ENCODE data around the gene HOXD1. TPM values are rescaled to one million over a fixed set of nuclear protein-coding genes. Genes with fewer than 3 reads are reported as not detected.

HOXD1 gene
- total and polyA plus RNA-seq, 2 experiments from 2014 or later: not detected

DNA sequence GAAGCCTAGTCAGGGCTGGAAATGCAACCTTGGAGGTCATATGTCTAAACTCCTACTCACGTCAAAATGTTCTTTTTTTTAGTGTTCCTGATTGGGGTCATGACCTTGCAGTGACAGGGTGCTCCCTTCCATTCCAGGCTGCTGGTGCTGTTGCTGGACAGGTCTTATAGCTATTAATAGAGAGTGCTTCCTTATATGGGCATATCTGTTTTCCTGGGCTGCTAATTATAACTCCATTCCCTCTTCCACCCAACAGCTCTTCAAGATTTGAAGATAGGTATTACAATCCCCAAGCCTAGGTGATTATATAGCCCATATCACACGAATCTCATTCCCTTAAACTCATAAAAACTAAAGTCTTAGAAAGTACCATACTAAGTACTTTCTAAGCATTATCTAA is 18.8 kb upstream of the HOXD1 start:
- Histone ChIP-seq H3K27me3 (peaks cover 100% of the 10 kb centered on the region), H3K27ac (no peak overlapping the region), H3K9me3 (ENCODE audit: low read depth) (no peaks in the 10 kb centered on the region), H3K4me3 (no peak overlapping the region), H3K4me1 (ENCODE audit: low read depth) (no peaks in the 10 kb centered on the region), H3K36me3 (no peaks in the 10 kb centered on the region)
- DNase-seq (ENCODE audit: low read depth in 1 of 2, low spot score in 1 of 2): no peak
- TF ChIP-seq, protein P1, sequence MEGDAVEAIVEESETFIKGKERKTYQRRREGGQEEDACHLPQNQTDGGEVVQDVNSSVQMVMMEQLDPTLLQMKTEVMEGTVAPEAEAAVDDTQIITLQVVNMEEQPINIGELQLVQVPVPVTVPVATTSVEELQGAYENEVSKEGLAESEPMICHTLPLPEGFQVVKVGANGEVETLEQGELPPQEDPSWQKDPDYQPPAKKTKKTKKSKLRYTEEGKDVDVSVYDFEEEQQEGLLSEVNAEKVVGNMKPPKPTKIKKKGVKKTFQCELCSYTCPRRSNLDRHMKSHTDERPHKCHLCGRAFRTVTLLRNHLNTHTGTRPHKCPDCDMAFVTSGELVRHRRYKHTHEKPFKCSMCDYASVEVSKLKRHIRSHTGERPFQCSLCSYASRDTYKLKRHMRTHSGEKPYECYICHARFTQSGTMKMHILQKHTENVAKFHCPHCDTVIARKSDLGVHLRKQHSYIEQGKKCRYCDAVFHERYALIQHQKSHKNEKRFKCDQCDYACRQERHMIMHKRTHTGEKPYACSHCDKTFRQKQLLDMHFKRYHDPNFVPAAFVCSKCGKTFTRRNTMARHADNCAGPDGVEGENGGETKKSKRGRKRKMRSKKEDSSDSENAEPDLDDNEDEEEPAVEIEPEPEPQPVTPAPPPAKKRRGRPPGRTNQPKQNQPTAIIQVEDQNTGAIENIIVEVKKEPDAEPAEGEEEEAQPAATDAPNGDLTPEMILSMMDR (IDR thresholded peaks at IDR 0.05; ENCODE audit: low read depth, low read length): no peak

- Histone ChIP-seq H3K36me3 (no peaks in the 10 kb centered on the region), H3K9me3 (ENCODE audit: low read depth) (no peaks in the 10 kb centered on the region), H3K4me1 (ENCODE audit: low read depth) (no peaks in the 10 kb centered on the region), H3K27me3 (peaks cover 100% of the 10 kb centered on the region), H3K27ac (no peak overlapping the region), H3K4me3 (no peak overlapping the region)
- TF ChIP-seq, protein P1 (IDR thresholded peaks at IDR 0.05; ENCODE audit: low read depth, low read length): no peak
- no peak for DNase-seq (ENCODE audit: low read depth in 1 of 2, low spot score in 1 of 2)
Observed at GRCh38 chr2:176170602-176171305, 17.7 kb upstream of the HOXD1 start.

DNA sequence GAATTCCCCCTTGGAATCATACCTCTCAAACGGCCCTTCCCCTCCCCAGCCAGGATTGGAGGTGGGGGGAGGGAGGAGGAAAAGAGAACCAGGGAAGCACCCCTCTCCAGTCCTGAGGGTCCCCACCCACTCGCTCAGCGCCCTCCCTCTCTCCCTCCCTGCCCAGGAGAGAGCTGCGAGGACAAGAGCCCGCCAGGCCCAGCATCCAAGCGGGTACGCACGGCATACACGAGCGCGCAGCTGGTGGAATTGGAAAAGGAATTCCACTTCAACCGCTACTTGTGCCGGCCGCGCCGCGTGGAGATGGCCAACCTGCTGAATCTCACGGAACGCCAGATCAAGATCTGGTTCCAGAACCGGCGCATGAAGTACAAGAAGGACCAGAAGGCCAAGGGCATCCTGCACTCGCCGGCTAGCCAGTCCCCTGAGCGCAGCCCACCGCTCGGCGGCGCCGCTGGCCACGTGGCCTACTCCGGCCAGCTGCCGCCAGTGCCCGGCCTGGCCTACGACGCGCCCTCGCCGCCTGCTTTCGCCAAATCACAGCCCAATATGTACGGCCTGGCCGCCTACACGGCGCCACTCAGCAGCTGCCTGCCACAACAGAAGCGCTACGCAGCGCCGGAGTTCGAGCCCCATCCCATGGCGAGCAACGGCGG is 17.0 kb upstream of the HOXD1 start:
- H3K27ac ChIP-seq: no peak overlapping the region
- peak overlapping the region; percentile 10 for H3K4me3 ChIP-seq
- TF ChIP-seq, protein P1 (IDR thresholded peaks at IDR 0.05; ENCODE audit: low read depth, low read length): no peak
- H3K4me1 ChIP-seq (ENCODE audit: low read depth): no peaks in the 10 kb centered on the region
- no peaks in the 10 kb centered on the region for H3K36me3 ChIP-seq
- H3K27me3 ChIP-seq: peaks cover 100% of the 10 kb centered on the region
- H3K9me3 ChIP-seq (ENCODE audit: low read depth): no peaks in the 10 kb centered on the region
- no peak for DNase-seq (ENCODE audit: low read depth in 1 of 2, low spot score in 1 of 2)

- peak overlapping the region; percentile 10 for H3K4me3 ChIP-seq
- no peak overlapping the region for H3K27ac ChIP-seq
- DNase-seq (ENCODE audit: low read depth in 1 of 2, low spot score in 1 of 2): no peak
- peaks cover 100% of the 10 kb centered on the region for H3K27me3 ChIP-seq
- no peaks in the 10 kb centered on the region for H3K36me3 ChIP-seq
- no peaks in the 10 kb centered on the region for H3K9me3 ChIP-seq (ENCODE audit: low read depth)
- no peaks in the 10 kb centered on the region for H3K4me1 ChIP-seq (ENCODE audit: low read depth)
- TF ChIP-seq, protein P1 (IDR thresholded peaks at IDR 0.05; ENCODE audit: low read depth, low read length): no peak
Observed at GRCh38 chr2:176172007-176172894, 16.2 kb upstream of the HOXD1 start.

- no peaks in the 10 kb centered on the region for H3K9me3 ChIP-seq (ENCODE audit: low read depth)
- no peak for DNase-seq (ENCODE audit: low read depth in 1 of 2, low spot score in 1 of 2)
- TF ChIP-seq, protein P1 (IDR thresholded peaks at IDR 0.05; ENCODE audit: low read depth, low read length): no peak
- no peak overlapping the region for H3K4me3 ChIP-seq
- H3K36me3 ChIP-seq: no peaks in the 10 kb centered on the region
- peaks cover 100% of the 10 kb centered on the region for H3K27me3 ChIP-seq
- H3K4me1 ChIP-seq (ENCODE audit: low read depth): no peaks in the 10 kb centered on the region
- no peak overlapping the region for H3K27ac ChIP-seq
Observed at GRCh38 chr2:176172895-176173566, 15.4 kb upstream of the HOXD1 start.

All from cardiac muscle cell (in vitro differentiated cells and primary cell).